ENCODE data around the gene CAMKMT. TPM values are rescaled to one million over a fixed set of nuclear protein-coding genes. Genes with fewer than 3 reads are reported as not detected.

The CAMKMT gene
- total RNA-seq, 1 donor from 2014 or later = 11.9 TPM

DNA sequence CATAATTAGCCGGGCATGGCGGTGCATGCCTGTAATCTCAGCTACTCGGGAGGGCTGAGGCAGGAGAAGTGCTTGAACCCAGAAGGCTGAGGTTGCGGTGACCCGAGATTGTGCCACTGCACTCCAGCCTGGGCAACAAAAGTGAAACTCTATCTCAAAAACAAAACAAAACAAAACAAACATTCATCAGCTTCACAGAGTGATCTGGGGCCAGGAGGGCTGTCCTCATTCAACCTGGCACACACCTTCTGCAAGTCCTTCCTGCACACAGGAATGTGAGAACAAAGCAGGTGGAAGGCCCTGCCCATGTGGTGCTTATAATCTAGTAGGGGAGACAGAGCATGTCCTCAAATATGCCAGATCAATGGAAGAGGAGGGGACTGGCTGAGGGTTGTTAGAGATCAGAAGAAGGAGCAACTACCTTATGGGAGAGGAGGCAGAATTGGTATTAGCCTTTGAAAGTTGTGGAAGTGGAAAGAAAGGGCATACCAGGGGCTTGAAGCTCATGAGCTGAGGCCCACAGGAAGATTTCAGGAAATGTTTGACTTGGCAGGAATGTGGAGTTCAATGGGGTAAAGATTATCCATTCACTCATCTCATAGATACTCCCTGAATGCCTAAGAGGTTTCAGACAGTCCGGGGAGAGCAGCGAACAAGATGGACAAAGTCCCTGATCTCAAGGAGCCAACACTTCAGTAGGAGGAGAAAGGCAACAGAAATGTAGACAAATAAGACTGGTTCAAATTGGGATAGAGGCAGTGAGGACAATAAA, 424.5 kb downstream of the CAMKMT start:
- Mint-ChIP-seq H3K9me3 (peaks cover 7% of the 10 kb centered on the region), H3K36me3 (ENCODE audit: low read depth) (peaks cover 5% of the 10 kb centered on the region), H3K4me1 (peaks cover 4% of the 10 kb centered on the region), H3K27me3 (ENCODE audit: low read depth) (peaks cover 63% of the 10 kb centered on the region), H3K27ac (ENCODE audit: unreplicated experiment) (no peak overlapping the region), H3K4me3 (no peak overlapping the region)
- DNase-seq (ENCODE audit: low read depth, low spot score) = no peak
- TF ChIP-seq, protein P1, sequence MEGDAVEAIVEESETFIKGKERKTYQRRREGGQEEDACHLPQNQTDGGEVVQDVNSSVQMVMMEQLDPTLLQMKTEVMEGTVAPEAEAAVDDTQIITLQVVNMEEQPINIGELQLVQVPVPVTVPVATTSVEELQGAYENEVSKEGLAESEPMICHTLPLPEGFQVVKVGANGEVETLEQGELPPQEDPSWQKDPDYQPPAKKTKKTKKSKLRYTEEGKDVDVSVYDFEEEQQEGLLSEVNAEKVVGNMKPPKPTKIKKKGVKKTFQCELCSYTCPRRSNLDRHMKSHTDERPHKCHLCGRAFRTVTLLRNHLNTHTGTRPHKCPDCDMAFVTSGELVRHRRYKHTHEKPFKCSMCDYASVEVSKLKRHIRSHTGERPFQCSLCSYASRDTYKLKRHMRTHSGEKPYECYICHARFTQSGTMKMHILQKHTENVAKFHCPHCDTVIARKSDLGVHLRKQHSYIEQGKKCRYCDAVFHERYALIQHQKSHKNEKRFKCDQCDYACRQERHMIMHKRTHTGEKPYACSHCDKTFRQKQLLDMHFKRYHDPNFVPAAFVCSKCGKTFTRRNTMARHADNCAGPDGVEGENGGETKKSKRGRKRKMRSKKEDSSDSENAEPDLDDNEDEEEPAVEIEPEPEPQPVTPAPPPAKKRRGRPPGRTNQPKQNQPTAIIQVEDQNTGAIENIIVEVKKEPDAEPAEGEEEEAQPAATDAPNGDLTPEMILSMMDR (conservative IDR thresholded peaks at IDR 0.05) = no peak

DNA sequence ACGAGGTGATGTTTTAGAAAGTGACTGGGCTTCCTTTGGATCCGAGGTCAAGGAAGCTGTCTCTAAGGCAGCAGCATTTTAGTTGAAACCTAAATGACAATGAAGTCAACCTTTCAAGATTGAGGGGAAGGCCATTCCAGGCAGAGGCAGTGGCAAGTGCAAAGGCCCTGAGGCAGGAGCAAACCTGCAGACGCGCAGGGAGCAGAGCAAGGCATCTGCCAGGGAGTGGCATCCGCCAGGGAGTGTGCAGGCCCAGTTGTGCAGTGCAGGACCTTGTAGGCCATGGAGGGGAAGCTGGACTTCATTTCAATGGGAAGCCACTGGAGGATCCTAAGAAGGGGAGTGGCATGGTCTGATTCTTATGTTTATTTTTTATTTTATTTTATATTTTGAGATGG, 425.1 kb downstream of the CAMKMT start:
- TF ChIP-seq, protein P1 (conservative IDR thresholded peaks at IDR 0.05) = no peak
- peaks cover 4% of the 10 kb centered on the region for H3K4me1 Mint-ChIP-seq
- no peak overlapping the region for H3K4me3 Mint-ChIP-seq
- H3K9me3 Mint-ChIP-seq = peaks cover 7% of the 10 kb centered on the region
- H3K27me3 Mint-ChIP-seq (ENCODE audit: low read depth) = peaks cover 64% of the 10 kb centered on the region
- H3K36me3 Mint-ChIP-seq (ENCODE audit: low read depth) = peaks cover 2% of the 10 kb centered on the region
- DNase-seq (ENCODE audit: low read depth, low spot score) = no peak
- H3K27ac Mint-ChIP-seq (ENCODE audit: unreplicated experiment) = no peak overlapping the region

DNA sequence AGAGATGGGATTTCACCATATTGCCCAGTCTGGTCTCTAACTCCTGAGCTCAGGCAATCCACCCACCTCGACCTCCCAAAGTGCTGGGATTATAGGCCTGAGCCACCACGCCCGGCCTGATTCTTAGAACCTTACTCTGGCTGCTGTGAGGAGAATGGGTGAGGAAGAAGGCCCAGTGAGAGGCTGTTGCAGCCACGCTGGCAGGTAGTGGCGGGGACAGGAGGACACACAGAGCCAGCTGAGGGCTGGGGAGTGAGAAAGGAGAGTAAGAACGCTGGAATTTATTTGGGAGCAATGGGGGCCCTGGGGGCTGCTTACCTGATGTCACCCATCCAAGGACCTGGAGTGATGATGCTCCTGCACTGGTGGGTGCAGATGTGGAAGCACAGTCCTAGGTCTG, 425.9 kb downstream of the CAMKMT start:
- DNase-seq (ENCODE audit: low read depth, low spot score) = no peak
- Mint-ChIP-seq H3K36me3 (ENCODE audit: low read depth) (no peaks in the 10 kb centered on the region), H3K9me3 (peaks cover 6% of the 10 kb centered on the region), H3K4me3 (no peak overlapping the region), H3K4me1 (peaks cover 4% of the 10 kb centered on the region), H3K27ac (ENCODE audit: unreplicated experiment) (no peak overlapping the region), H3K27me3 (ENCODE audit: low read depth) (peaks cover 68% of the 10 kb centered on the region)
- TF ChIP-seq, protein P1 (conservative IDR thresholded peaks at IDR 0.05) = no peak

DNA sequence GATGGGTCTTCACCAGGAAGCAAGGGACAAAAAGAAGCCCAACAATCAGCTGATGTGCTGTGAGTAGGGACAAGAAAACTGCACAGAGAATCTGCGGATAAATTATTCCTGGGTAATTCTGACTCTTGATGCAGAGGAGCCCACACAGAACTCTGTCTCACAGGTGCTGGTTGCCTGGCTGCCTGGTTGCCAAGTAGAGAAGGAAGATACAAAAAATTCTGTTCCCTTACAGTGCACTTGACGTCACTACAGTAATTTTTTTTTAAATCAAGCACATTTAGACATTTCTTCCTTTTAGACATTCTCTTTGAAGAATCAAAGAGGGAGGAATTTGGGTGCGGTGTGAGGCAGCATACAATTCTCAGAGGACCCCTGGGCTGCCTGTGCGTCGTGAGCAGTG, 427.7 kb downstream of the CAMKMT start:
- H3K4me1 Mint-ChIP-seq = peaks cover 4% of the 10 kb centered on the region
- TF ChIP-seq, protein P1 (conservative IDR thresholded peaks at IDR 0.05) = no peak
- H3K4me3 Mint-ChIP-seq = no peak overlapping the region
- no peaks in the 10 kb centered on the region for H3K9me3 Mint-ChIP-seq
- no peak for DNase-seq (ENCODE audit: low read depth, low spot score)
- peaks cover 76% of the 10 kb centered on the region for H3K27me3 Mint-ChIP-seq (ENCODE audit: low read depth)
- H3K27ac Mint-ChIP-seq (ENCODE audit: unreplicated experiment) = no peak overlapping the region
- no peaks in the 10 kb centered on the region for H3K36me3 Mint-ChIP-seq (ENCODE audit: low read depth)

DNA sequence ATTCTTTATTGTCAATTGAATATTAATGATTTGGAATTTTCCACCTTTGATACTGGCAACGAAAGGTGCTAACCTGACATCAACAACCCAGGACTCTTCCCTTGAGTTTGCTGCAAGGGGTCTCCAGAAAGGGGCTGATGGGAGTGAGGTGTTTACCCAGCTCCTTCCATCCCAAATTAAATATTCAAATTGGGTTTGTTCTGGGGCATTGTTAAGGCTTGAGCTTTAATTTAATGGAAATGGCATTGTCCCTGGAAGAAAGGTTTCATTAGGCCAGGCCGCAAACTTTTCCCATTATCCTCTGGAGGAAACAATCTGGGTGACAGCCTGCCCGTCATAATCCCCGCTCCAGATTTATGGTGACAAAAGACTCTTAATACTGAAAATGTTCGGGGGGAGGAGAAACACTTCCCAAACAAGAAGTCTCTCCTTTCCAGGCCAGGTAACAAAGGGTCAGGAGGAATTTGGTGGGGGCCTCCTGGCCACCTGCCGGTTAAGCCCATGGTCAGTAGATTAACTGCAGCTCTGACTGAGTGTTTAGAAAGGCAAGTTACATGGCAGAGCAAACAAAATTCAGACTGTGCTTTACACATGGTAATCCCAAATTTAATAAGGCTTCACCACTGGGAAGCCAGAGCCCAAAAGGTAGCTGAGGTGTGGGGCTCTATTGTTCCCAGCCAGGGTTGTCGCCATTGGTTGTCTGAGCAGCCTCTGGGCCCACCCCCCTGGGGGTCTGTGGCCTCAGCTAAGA, 428.4 kb downstream of the CAMKMT start:
- Mint-ChIP-seq H3K36me3 (ENCODE audit: low read depth) (no peaks in the 10 kb centered on the region), H3K27me3 (ENCODE audit: low read depth) (peaks cover 79% of the 10 kb centered on the region), H3K4me3 (no peak overlapping the region), H3K9me3 (no peaks in the 10 kb centered on the region), H3K27ac (ENCODE audit: unreplicated experiment) (no peak overlapping the region), H3K4me1 (peaks cover 4% of the 10 kb centered on the region)
- TF ChIP-seq, protein P1 (conservative IDR thresholded peaks at IDR 0.05) = no peak
- no peak for DNase-seq (ENCODE audit: low read depth, low spot score)

Data from neural crest cell (in vitro differentiated cells).